Left ventricle myocardium superior (tissue), 1 donor: Measurements from ENCODE around the gene CREB3L1. TPM values are rescaled to one million over a fixed set of nuclear protein-coding genes. Genes with fewer than 3 reads are reported as not detected.

ENCODE experiments used
- ATAC-seq: fragments of 200-7000 bp; cut with Tn5 transposase; one replicate; pipeline ENCODE4 v1.9.1; 2020; ENCODE audit warnings: mild to moderate bottlenecking, moderate library complexity
- DNase-seq: peaks from one replicate; pipeline ENCODE4 v3.0.0-alpha.2; 2020
- intact Hi-C: fragments of 100-400 bp; cut with micrococcal nuclease; formaldehyde crosslinking; loops from one replicate; pipeline ENCODE4 v1.11.0; 2022
- total RNA-seq: library from RNA; stranded (reverse); fragmentation: NEBNext Ultra II Directional; extraction: Animal tissue kit (Norgen Biotek cat#: 25700); gene quantifications from one replicate; pipeline ENCODE4 v1.2.1, GENCODE V29; 2021
- donor health status: DM: no; HTN: yes; CAD: no; lungs with severe emphysema.

The CREB3L1 gene
- total RNA-seq, 1 donor from 2014 or later, result 56.0 TPM

DNA sequence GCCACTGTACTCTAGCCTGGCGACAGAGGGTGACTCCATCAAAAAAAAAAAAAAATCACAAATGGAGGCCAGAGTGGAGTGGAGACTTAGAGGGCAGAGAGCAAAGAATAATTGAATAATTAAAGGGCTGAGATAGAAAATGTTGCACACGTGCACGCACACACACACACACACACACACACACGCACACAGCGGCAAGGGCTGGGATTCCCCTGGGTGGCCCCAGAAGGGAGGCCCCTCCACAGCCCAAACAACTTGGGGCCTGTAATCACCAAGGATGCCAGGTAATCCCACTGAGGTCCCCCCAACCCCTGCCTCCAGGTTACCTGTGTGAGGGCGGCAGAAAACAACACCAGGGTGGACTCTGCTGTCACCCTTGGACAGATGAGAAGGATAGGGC lies 57.8 kb downstream of the CREB3L1 start:
- intact Hi-C loops, result no loop called here

DNA sequence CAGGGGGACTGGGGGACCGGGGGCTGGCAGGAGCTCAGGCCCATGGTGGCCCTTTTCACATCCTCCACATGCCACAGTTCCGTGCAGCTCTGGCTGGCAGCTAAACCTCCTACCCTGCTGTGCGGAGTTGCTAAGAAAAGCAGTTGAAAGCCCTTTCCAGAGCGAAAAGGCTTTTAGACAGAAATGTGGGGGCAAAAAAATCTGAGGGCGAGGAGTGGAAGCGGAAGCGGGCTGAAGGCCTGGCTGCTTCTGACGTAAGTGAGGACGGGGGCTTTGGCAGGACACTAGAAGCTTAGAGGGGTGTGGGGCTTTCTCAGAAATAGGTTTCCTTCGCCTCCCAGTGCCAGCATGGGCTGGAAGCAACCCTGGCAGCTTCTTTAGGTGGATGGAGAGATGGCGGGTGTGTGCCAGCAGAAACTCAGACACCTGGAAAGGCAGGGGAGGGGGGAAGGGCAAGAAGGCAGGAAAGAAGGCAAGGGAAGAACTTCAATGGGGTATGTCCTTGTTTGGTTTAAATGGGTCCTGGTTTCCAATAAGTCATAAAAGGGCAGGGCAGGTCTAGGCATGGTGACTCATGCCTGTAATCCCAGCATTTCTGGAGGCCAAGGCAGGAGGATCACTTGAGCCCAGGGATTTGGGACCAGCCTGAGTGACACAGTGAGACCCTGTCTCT lies 58.6 kb downstream of the CREB3L1 start:
- ATAC-seq, result no peak

More for the DNA sequence above, 57.8 kb downstream of the CREB3L1 start:
- DNase-seq, result no peak
- no peak for ATAC-seq

GRCh38 chr11:46336563-46337180 lies 59.2 kb downstream of the CREB3L1 start:
- DNase-seq, result no peak
- intact Hi-C loops, result no loop called here
- ATAC-seq, result no peak

More for the DNA sequence above, 58.6 kb downstream of the CREB3L1 start:
- intact Hi-C loops, result no loop called here
- no peak for DNase-seq

- DNase-seq (no peak), ATAC-seq (no peak)
- intact Hi-C loops, result no loop called here
Measured at GRCh38 chr11:46337626-46338345, 60.3 kb downstream of the CREB3L1 start.

DNA sequence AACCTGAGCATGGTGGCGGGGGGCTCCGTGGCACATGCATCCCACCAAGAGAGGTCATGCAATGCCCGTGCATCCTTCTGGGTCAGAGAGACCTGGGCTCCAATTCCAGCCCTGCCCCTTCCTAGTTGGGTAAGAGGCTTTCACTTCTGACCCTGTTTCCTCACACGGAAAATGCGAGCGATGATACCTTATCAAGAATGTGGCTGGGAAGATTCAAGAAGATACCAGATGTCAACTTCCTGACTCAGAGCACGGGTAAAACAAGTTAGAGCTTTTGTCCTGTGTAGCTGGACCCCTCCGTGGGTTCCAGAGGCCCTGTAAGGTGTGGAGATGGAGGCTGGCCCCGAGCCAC lies 61.1 kb downstream of the CREB3L1 start:
- DNase-seq, result no peak
- intact Hi-C loops, result no loop called here
- no peak for ATAC-seq

DNA sequence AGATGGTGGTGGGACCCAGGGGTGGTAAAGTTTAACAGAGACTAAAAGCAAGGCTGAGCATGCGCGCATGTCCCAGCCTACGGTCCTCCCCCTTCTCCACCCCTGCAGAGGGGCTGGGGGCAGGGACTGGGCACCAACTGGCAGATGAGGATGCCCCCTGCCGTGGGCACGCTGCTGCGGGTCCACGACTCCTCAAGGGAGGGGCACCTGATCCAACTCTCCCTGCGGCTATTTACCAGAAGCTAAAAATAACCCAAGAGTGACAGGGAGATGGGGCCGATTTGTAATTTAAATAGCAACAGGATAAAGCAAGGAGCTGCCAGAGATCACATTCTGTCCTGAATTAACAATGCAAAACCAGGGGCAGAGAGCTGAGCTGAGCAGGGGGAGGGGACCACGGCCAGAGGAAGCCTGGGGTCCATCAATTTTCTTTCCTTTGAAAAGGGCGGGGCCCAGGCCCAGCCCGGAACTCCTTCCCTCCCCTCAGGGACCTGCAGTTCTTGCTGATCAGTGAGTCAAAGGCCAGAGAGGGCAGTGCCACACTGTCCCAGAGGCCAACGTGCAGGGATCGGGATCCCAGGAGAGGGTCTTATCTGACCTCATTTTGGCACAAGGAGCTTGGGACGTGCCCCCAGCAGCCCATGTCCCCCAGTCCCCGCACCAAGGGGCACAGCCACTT lies 61.7 kb downstream of the CREB3L1 start:
- intact Hi-C loops, result no loop called here
- peak; percentile 83 for ATAC-seq
- DNase-seq, result peak; percentile 81

DNA sequence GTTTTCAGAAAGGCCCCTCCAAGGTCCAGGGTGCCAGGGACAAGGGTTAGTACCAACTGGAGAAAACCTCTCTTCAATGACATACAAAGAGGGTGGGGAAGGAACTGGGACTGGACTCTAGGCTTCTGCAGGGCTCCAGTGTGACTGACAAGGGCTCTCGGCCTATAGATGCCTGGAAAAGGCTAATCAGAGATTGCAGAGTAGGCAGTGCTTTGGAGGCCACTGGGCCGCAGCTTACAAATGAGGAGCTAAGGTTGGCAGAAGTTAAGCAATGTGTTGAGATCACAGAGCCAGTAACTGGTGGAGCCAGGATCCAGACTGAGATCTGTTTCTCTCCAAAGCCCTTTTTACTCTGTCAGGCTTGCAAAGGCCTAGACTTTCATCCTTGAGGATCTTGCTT lies 62.4 kb downstream of the CREB3L1 start:
- DNase-seq, result no peak
- intact Hi-C loops, result no loop called here
- peak; percentile 76 for ATAC-seq

DNA sequence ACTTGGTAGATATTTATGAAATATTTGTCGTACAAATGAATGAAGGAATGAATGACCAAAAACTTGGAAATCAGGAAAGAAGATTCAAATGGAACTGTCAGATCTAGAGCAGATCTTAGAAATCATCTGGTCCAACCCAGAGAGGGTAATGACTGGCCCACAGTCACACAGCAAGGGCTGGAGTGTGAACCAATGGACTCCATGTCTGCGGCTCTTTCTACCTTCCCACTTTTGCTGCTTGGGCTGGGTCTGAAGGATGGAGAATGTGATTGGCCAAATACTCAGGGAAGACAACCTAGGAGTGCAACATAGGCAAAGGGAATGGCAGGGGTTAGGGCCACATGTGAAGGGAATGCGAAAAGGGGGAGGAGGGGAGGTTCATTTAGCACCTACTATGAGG lies 64.0 kb downstream of the CREB3L1 start:
- DNase-seq, result no peak
- ATAC-seq, result no peak
- intact Hi-C loops, result no loop called here

DNA sequence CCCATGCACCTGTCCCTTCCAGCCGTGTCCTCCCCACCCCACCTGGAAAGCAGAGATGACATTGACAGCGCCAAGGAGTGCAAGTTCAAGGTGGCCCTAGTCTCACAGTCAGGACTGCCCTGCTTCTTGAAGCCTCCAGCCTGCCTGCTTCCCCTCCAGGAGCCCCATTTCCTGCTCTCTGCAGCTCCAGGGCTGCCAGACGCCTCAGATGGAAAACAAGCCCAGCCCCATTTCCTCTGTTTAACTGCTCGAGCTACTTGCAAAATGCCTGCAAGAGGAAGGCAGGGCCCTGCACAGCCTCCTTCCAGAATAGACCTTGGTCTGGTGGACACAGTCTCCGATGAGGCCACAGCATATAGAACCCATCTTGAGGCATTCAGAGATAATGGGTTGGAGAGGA lies 64.8 kb downstream of the CREB3L1 start:
- intact Hi-C loops, result no loop called here
- ATAC-seq (no peak), DNase-seq (peak; percentile 47)

DNA sequence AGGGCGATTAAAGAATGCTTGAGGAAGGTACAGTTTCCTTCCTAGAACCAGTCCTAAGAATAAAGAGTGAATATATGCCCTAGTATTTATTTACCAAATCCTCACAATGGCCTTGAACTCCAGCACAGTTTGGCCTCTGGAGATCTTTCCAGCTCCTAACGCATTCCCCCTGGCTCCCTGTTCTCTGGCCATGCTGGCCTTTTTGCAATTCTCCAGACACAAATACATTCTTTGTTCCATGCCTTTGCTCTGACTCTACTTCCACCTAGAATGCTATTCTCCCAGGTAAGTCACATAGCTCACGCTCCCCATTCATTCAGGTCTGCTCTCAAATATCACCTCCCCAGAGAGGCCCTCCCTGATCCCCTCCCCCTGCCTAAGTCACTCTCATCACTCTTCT lies 66.1 kb downstream of the CREB3L1 start:
- intact Hi-C loops, result no loop called here
- no peak for DNase-seq
- no peak for ATAC-seq

GRCh38 chr11:46345131-46345597 lies 67.7 kb downstream of the CREB3L1 start:
- DNase-seq (peak; percentile 72), ATAC-seq (peak; percentile 26)
- intact Hi-C loops, result no loop called here

- ATAC-seq (no peak), DNase-seq (no peak)
- intact Hi-C loops, result no loop called here
Measured at GRCh38 chr11:46345881-46346484, 68.5 kb downstream of the CREB3L1 start.

DNA sequence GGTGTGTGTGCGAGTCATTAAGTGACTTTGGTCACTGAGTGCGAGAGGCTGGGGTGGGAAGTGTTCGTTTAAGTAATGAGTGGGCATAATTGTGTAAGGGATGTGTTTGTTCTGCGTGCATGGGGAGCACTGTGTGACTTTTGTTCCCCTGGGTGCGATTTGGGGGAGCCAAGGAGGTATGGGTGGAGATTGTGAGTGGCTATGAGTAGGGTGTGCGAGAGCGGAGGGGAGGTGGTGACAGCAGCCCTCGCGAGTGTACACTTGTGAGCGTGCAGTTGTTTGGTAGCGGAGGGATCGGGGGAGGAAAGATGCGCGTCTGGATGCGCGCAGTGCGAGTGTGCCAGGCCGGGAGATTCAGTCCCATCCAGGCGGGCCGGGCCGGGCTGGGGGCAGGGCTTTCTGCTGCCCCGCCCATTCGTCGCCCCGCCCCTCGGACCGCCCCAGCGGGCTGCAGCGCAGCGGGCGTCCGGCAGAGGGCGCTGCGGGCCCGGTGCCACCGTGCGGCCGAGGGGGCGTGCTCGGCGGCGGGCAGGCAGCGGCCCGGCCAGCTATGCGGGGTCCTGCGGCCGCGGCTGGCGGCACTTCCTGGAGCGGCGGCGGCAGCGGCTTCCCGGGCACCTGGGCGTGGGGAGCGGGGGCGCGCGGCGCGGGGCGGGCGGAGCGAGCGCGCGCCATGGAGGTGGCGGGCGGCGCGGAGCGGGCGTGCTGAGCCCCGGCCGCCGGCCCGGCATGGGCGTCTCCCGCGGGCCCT lies 69.6 kb downstream of the CREB3L1 start, which contains the start of gene DGKZ:
Gene DGKZ, plus strand, starts transcription at position 578 of the 751 bp plus-strand sequence. CDS start 197 bp downstream, outside the sequence.
- DNase-seq (peak; percentile 93), ATAC-seq (peak; percentile 81)
- intact Hi-C loops, result no loop called here

DNA sequence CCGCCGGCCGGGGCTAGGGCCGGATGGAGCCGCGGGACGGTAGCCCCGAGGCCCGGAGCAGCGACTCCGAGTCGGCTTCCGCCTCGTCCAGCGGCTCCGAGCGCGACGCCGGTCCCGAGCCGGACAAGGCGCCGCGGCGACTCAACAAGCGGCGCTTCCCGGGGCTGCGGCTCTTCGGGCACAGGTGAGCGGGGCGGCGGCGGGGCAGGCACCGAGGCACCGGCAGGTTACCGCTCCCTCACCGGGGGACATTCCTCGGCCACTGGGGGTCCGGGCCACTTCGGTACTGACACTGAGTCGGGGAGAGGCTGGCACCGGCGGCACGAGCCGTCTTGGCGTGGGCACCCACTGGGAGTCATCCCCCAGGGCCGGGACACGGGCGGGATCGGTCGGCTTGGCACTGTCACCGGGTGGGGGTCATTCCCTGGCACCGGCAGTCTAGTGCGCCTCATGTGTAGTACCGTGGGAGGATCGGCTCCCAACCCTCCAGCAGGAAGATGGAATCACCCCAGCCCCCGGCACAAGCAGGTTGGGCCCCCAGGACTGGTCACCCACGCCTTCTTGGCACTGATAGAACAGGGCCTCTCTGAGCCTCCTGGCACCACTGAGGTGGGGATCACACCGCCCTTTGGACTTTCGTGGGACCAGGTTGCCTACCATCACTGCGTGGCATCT lies 70.3 kb downstream of the CREB3L1 start:
- peak; percentile 0 for ATAC-seq
- peak; percentile 50 for DNase-seq
- intact Hi-C loops, result no loop called here

- peak; percentile 42 for DNase-seq
- intact Hi-C loops, result no loop called here
- no peak for ATAC-seq
Measured at GRCh38 chr11:46348566-46349401, 71.3 kb downstream of the CREB3L1 start.

DNA sequence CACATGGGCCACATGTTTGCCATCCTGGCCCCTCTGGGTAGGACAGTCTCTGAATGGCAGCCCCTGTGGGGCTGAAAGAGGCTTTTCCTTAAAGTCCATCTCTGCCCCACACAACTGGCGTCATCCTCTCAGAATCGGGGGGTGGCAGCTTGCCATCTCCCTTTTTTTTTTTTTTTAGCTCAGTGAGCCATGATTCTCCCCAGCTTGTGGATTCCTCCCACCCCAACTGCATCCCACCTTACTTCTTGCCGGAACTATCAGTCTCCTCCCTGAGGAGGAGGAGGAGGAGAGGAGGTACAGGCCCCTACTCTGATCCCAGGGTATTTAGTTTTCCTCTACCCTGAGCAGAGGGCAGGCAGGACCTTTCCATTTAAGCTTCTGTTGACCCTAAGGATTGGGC lies 73.2 kb downstream of the CREB3L1 start:
- DNase-seq (no peak), ATAC-seq (no peak)
- intact Hi-C loops, result no loop called here

GRCh38 chr11:46351148-46351547 lies 73.7 kb downstream of the CREB3L1 start:
- peak; percentile 26 for DNase-seq

More at GRCh38 chr11:46351148-46351547, 73.7 kb downstream of the CREB3L1 start:
- no peak for ATAC-seq
- intact Hi-C loops, result no loop called here
